Dermis microvascular lymphatic vessel endothelial cell (primary cell): ENCODE results near the gene CD81. TPM values are rescaled to one million over a fixed set of nuclear protein-coding genes. Genes with fewer than 3 reads are reported as not detected.

ENCODE experiments used
- DNase-seq, 2 donors: peaks; one replicate each; pipeline versions ENCODE4 v3.0.0 to v3.0.0-alpha.2; 2010; ENCODE audit warnings: low read depth in 2 of 2
- total RNA-seq: library from RNA; depleted of rRNA; stranded (reverse); fragments of >200 nt; gene quantifications from 2 replicates; pipeline ENCODE4 v1.2.1, GENCODE V29; 2014

The CD81 gene
- total RNA-seq, 1 donor from 2014 or later: 149 TPM

- DNase-seq: peak; percentile 62 to 73
Observed at GRCh38 chr11:2419638-2420501, 42.8 kb downstream of the CD81 start.

- DNase-seq: peak in 1 of 2 donors; percentile 69
Observed at GRCh38 chr11:2420502-2421225, 43.6 kb downstream of the CD81 start.

- DNase-seq: no peak
Observed at GRCh38 chr11:2421226-2421994, 44.3 kb downstream of the CD81 start.

- no peak for DNase-seq
Observed at GRCh38 chr11:2421996-2422395, 44.9 kb downstream of the CD81 start.

- no peak for DNase-seq
Observed at GRCh38 chr11:2422461-2423156, 45.5 kb downstream of the CD81 start.

GRCh38 chr11:2423157-2424025 lies 46.3 kb downstream of the CD81 start:
- no peak for DNase-seq

GRCh38 chr11:2424811-2425495 lies 47.8 kb downstream of the CD81 start:
- DNase-seq: no peak

- DNase-seq: no peak
Observed at GRCh38 chr11:2425506-2425905, 48.4 kb downstream of the CD81 start.

- no peak for DNase-seq
Observed at GRCh38 chr11:2426221-2426620, 49.1 kb downstream of the CD81 start.

- DNase-seq: no peak
Observed at GRCh38 chr11:2426826-2427521, 49.9 kb downstream of the CD81 start.

GRCh38 chr11:2427721-2428321 lies 50.7 kb downstream of the CD81 start:
- no peak for DNase-seq

GRCh38 chr11:2428322-2428795 lies 51.2 kb downstream of the CD81 start:
- peak; percentile 40 to 62 for DNase-seq

GRCh38 chr11:2431395-2431794 lies 54.3 kb downstream of the CD81 start:
- DNase-seq: no peak

- no peak for DNase-seq
Observed at GRCh38 chr11:2432171-2432621, 55.1 kb downstream of the CD81 start.

GRCh38 chr11:2432628-2433071 lies 55.5 kb downstream of the CD81 start:
- DNase-seq: no peak

- no peak for DNase-seq
Observed at GRCh38 chr11:2433106-2433925, 56.2 kb downstream of the CD81 start.

- DNase-seq: no peak
Observed at GRCh38 chr11:2434008-2434407, 56.9 kb downstream of the CD81 start.
